Fibroblast of lung (primary cell): ENCODE results near the gene CTBP1.

Experiments used
- CTCF ChIP-seq, 2 donors: IDR thresholded peaks in 1 of 2; conservative IDR thresholded peaks in 1 of 2; 1 replicate in 1 of 2; 2 replicates in 1 of 2; pipeline ENCODE4 v1.5.1; 2011 to 2012; ENCODE audit warnings: low read length in 2 of 2, control low read depth in 1 of 2, inconsistent platforms in 1 of 2, low read depth in 1 of 2, mild to moderate bottlenecking in 1 of 2
- EZH2 ChIP-seq: IDR thresholded peaks from 2 replicates; pipeline ENCODE4 v1.5.1; 2012; ENCODE audit warnings: low read length, control low read depth, mild to moderate bottlenecking; ENCODE audit errors: missing control alignments

- TF ChIP-seq CTCF (conservative IDR thresholded peaks at IDR 0.05 in 1 of 2, IDR thresholded peaks at IDR 0.05 in 1 of 2; ENCODE audit: low read depth in 1 of 2, low read length in 2 of 2) (no peak), EZH2 (no peak)
Observed at GRCh38 chr4:1261107-1261928, 12.4 kb upstream of the CTBP1 start.
